ENCODE data around the gene XPR1. TPM values are rescaled to one million over a fixed set of nuclear protein-coding genes. Genes with fewer than 3 reads are reported as not detected.

The XPR1 gene
- total RNA-seq, 1 donor: 25.7 TPM

GRCh38 chr1:180609643-180610555 lies 21.9 kb upstream of the XPR1 start:
- H3K36me3 ChIP-seq (ENCODE audit: insufficient read depth, low read length): no peaks in the 10 kb centered on the region
- H3K4me3 ChIP-seq (ENCODE audit: insufficient read depth, low read length): no peak overlapping the region
- H3K27ac ChIP-seq (ENCODE audit: low read depth, low read length): no peak overlapping the region
- H3K9me3 ChIP-seq (ENCODE audit: low read depth, low read length): no peaks in the 10 kb centered on the region
- no peak for DNase-seq (ENCODE audit: insufficient read length, low spot score, missing footprints)
- no peak for TF ChIP-seq CTCF (IDR thresholded peaks at IDR 0.05; ENCODE audit: extremely low read depth, low read depth, low read length)
- no peaks in the 10 kb centered on the region for H3K79me2 ChIP-seq (ENCODE audit: insufficient read depth, low read length)
- no peak overlapping the region for H3K4me2 ChIP-seq (ENCODE audit: insufficient read depth, low read length)
- H3K4me1 ChIP-seq (ENCODE audit: insufficient read depth, low read length): no peaks in the 10 kb centered on the region
- no peaks in the 10 kb centered on the region for H3K27me3 ChIP-seq (ENCODE audit: insufficient read depth, low read length)
- H2AFZ ChIP-seq (ENCODE audit: low read length): no peak overlapping the region
- no peaks in the 10 kb centered on the region for H4K20me1 ChIP-seq (ENCODE audit: insufficient read depth, low read length)

DNA sequence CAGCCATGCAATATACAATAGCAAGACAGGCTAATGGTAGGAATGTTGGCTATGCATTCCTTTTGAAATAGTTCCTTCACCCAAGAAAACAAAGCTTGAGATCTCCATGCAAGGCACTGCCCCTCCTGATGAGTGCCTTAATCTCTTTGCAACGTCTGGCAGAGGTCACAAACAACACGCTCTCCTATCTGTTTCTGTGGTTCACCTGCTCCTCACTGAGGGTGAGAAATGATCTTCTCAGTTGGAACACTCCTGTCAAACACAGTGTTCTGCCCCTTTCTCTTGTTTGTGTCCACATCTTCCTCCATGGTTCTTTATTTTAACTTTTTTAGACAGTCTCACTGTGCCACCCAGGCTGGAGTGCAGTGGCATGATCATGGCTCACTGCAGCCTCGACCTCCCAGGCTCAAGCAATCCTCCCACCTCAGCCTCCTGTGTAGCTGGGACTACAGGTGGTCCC lies 21.2 kb upstream of the XPR1 start:
- no peak for DNase-seq (ENCODE audit: insufficient read length, low spot score, missing footprints)
- Histone ChIP-seq H2AFZ (ENCODE audit: low read length) (peak overlapping the region; percentile 40), H3K27ac (ENCODE audit: low read depth, low read length) (no peak overlapping the region), H3K4me2 (ENCODE audit: insufficient read depth, low read length) (no peak overlapping the region), H3K79me2 (ENCODE audit: insufficient read depth, low read length) (no peaks in the 10 kb centered on the region), H3K4me3 (ENCODE audit: insufficient read depth, low read length) (no peak overlapping the region), H3K36me3 (ENCODE audit: insufficient read depth, low read length) (no peaks in the 10 kb centered on the region), H3K9me3 (ENCODE audit: low read depth, low read length) (no peaks in the 10 kb centered on the region), H3K4me1 (ENCODE audit: insufficient read depth, low read length) (no peaks in the 10 kb centered on the region), H4K20me1 (ENCODE audit: insufficient read depth, low read length) (no peaks in the 10 kb centered on the region), H3K27me3 (ENCODE audit: insufficient read depth, low read length) (no peaks in the 10 kb centered on the region)
- TF ChIP-seq CTCF (IDR thresholded peaks at IDR 0.05; ENCODE audit: extremely low read depth, low read depth, low read length): no peak

DNA sequence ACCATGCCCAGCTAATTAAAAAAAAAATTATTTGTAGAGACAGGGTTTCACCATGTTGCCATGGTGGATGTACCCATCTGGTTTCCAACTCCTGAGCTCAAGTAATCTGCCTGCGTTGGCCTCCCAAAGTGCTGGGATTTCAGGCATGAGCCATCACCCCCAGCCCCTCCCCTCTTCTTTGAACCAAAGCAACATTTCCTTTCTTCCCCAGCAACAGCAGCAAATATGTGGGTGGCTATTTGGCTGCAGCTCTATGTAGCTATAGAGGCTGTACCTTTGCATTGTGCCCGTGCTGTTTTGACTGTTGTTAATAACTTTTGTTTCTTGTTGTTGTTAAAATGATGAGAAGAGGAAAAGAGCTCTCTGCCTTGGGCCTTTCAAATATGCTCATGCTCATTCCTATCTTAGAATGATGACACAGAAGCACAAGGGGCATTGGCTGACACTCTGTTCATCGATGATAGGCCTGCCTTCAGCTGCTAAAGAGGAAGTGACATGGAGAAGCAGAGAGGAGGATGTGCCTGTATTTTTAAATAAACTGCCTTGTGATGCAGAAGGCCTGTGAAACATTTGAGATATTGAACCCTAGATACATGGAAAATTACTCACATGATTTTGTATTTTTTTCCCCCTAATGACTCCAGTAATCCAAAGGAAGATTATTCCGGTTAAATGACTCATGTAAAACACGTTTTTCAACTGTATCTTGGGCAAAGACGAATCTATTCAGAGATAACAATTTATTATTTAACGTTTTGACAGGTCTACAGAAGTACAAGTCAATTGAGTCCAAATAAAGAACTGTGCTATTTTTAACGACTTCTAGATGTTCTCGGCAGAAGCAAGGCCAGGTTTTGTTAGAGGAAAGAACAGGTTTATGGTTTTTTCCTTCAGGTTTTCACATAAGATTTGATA lies 20.5 kb upstream of the XPR1 start:
- Histone ChIP-seq H3K4me2 (ENCODE audit: insufficient read depth, low read length) (no peak overlapping the region), H3K27ac (ENCODE audit: low read depth, low read length) (no peak overlapping the region), H3K4me3 (ENCODE audit: insufficient read depth, low read length) (no peak overlapping the region)

More for the DNA sequence above, 20.5 kb upstream of the XPR1 start:
- no peaks in the 10 kb centered on the region for H3K27me3 ChIP-seq (ENCODE audit: insufficient read depth, low read length)
- peaks cover 5% of the 10 kb centered on the region for H3K4me1 ChIP-seq (ENCODE audit: insufficient read depth, low read length)
- H4K20me1 ChIP-seq (ENCODE audit: insufficient read depth, low read length): no peaks in the 10 kb centered on the region
- DNase-seq (ENCODE audit: insufficient read length, low spot score, missing footprints): peak; percentile 84
- no peaks in the 10 kb centered on the region for H3K36me3 ChIP-seq (ENCODE audit: insufficient read depth, low read length)
- TF ChIP-seq CTCF (IDR thresholded peaks at IDR 0.05; ENCODE audit: extremely low read depth, low read depth, low read length): no peak
- no peaks in the 10 kb centered on the region for H3K79me2 ChIP-seq (ENCODE audit: insufficient read depth, low read length)
- no peaks in the 10 kb centered on the region for H3K9me3 ChIP-seq (ENCODE audit: low read depth, low read length)
- H2AFZ ChIP-seq (ENCODE audit: low read length): peak overlapping the region; percentile 11
